GM19455 (cell line): Measurements from ENCODE around the gene CEBPG.

ENCODE experiments used
- ATAC-seq: cut with Tn5 transposase; IDR thresholded peaks from one replicate; pipeline ENCODE4 v1.9.1; 2021; ENCODE audit not compliant: unreplicated experiment

The CEBPG gene

DNA sequence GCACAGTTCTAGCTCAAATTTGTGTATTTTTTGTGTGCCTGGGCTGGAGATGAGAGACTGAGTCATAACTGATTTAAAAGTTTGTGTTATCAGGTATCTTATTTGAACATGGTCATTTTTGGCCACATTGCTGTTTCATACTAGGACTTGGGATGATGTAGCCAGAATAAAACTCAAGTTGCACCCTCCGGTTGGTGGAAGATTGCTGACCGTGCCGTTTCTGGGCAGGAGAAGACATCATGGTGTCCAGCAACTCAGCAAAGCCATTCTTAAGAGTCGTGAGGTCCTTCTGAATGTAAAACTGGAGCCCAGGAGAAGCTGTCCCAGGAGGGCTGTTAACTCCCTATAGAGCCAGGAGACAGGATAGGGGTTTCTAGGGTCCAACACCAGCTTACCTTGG is 7.6 kb downstream of the CEBPG start:
- ATAC-seq, result no peak

GRCh38 chr19:33382006-33382405 is 8.5 kb downstream of the CEBPG start:
- no peak for ATAC-seq

GRCh38 chr19:33382982-33383381 is 9.5 kb downstream of the CEBPG start:
- no peak for ATAC-seq

DNA sequence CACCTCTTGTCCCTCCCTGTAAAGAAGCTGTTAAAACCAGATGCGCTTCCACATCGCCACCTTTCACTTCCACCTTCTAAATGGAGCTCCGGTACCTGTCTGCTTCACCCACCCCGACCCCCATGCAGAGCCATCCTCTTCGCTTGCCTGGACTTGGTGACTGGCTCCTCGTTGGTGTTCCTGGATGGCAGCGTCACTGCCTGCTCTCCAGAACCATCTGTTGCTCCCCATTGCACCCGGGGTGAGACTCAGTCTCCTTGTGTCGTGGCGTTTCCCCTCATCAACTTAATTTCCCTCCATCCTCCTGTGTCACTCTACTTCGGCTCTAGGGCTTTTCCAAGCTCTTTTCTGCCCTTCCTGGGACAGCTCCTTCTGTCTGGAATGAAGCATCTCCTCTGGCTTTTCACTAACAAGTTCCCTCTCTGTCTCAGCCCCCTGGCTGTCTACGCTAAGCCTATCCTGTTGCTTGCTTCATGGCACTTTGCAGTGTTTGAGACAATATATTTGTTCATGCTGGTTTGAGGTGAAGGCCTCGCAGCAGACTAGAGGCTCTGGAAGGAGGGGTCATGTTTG is 10.3 kb downstream of the CEBPG start:
- no peak for ATAC-seq

DNA sequence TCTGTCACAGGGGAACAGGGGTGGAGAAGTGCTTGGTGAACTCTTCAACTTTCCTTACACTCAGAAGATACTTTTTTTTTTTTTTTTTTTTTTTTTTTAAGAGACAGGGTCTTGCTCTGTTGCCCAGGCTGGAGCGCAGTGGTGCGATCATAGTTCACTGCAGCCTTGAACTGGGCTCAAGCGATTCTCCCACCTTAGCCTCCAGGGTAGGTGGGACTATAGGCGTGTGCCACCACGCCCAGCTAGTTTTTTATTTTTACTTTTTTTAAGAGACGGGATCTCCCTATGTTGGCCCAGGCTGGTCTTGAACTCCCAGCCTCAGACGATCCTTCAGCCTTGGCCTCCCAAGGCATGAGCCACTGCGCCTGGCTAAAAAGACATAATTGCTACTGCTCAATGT is 11.5 kb downstream of the CEBPG start:
- ATAC-seq, result no peak

GRCh38 chr19:33385956-33386355 is 12.4 kb downstream of the CEBPG start:
- no peak for ATAC-seq

- ATAC-seq, result no peak
Observed at GRCh38 chr19:33386361-33386858, 12.9 kb downstream of the CEBPG start.

DNA sequence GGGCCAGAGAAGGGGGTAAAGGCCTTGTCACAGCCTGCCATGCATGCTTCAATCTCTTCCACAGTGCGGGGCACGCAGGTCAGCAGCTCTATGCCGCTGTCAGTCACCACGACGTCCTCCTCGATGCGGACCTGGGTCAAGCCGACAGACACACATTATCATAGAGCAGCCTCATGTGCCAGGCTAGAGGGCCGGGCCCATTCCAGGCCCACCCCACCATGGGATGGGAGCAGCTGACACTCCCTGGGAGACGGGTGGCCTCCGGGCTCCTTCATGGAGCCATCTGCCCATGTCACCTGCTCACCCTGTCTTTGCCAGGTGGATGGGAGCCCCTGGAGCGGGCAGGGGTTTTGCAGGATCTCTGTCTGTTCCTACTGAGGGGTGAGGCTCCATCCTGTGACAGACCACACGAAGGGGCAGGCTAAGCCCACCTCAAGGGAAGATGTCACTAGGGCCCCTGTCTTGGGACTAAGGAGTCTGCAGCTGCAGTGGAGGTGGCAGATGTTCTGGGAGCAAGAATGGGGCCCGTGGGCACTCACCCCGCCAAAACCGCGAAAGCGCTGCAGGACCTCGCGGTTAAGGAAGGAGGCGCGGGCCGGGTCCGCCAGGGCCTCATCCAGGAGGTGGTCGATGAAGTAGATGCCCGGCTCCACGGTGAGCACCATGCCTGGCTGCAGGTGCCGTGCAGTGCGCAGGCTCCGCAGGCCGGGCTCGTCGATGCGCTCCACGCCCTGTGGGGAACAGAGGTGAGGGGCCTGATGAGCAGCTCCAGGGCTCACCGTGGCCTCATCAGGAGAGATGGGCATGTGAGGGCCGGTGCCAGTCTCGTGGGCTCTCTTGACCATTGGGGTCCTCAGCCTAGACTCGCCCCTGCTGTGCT is 14.1 kb downstream of the CEBPG start:
- ATAC-seq, result no peak

GRCh38 chr19:33388231-33388724 is 14.8 kb downstream of the CEBPG start:
- ATAC-seq, result no peak

DNA sequence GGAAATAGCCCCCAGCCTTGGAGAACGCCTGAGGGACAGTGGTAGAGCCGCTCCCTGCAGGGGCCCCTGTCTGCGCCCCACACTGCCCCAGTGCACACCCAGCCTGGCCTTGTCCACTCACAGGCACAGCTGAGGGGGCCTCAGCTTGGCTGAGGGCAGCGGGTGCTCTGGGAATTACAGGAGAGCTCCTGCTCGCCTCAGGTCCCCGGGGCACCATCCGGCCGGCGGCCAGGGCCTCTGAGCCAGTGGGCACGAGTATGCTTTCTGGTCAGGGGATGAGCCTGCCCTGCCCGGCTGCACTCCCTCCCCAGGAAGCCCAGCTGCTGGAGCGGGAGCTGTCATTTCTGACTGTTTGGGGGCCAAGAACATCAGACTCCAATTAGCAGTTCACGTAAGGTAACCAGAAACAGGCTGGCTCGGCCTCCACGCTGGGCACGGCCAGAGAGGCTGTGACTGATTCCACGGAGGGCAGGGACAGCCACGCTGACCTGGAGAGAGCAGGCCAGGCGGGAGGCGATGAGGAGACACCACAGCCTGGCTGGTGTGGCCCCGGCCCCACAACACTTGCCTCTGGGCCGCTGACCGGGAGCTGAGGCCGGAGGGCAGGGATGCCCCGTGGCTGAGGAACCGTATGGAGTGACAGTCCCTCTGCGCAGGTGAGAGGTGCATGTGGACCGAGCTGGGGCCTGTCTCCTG is 15.4 kb downstream of the CEBPG start:
- ATAC-seq, result no peak

GRCh38 chr19:33389421-33390100 is 16.1 kb downstream of the CEBPG start:
- no peak for ATAC-seq

DNA sequence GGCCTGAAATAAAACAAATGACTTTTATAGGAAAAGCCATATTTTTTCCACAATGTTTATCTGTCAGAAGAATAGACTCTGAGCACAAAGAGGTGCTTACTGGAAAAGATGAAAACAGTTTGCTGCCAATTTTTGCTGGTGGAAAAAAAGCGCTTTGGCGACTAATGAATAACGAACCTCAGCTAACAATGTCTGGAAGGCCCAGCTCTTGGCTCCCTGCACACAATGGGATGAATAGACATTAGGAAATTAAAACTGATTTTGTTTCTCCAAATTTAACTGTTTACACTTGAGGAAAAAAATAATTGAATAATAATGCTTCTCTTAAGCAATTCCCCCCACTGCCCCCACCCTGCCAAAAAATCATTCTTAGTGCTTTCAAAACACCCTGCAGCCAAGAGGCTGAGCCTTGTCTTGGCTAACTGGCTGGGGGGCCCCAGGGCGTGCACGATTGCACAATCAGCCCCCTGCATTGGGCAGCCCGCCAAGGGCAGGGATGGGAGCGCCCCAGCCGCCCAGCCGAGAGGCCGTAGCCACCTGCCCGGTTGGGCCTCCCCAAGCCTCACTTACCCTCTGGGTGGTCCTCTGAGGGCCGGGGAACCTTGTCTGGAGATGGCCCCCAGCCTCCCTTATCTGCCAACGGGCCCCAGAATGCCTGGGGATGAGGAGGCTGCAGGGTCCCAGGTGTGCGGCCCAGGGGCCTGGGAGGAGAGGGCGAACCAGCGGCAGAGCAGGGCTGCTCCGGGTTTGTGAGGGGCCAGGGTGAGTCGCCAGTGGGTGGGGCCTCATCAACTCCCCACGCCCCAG is 16.8 kb downstream of the CEBPG start:
- no peak for ATAC-seq

GRCh38 chr19:33390908-33391630 is 17.6 kb downstream of the CEBPG start:
- no peak for ATAC-seq

- ATAC-seq, result no peak
Observed at GRCh38 chr19:33391631-33392249, 18.2 kb downstream of the CEBPG start.

GRCh38 chr19:33392341-33393285 is 19.1 kb downstream of the CEBPG start:
- no peak for ATAC-seq

DNA sequence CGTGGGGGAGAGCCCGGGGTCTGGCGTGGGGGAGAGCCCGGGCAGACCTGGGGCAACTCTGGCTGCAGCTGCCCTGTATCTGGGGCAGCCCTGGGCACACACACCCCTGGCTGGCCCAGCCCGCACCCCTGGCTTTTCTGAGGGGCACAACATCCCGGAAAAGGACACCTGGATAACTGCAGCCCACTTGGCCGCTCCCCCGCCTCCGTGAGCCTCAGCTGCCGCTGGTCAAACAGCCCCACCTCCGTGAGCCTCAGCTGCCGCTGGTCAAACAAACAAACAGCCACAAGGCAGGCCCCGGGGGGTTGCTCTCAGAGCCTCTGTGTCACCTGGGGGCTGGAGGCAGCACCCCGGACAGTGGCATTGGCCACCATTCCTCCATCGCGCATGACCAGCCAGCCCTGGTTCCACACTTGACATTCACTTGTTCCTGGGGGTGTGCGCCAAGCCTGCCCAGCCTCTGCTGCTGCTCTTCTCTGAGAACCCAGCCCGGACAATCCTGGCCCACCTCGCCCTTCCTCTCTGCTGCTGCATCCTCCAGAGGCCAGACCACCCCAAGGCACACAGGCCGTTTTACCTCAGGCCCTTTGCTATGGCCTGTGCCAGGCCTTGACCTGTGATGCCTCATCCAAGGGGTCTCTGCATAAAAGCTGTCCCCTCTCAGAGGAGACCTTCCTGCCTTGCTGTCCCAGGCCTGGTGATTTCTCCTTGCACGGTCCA is 19.9 kb downstream of the CEBPG start:
- ATAC-seq, result no peak

GRCh38 chr19:33394006-33394722 is 20.7 kb downstream of the CEBPG start:
- no peak for ATAC-seq
